ENCODE results near the gene RUNX3.

RUNX3 gene

GRCh38 chr1:24955779-24956365 is 25.8 kb upstream of the RUNX3 start:
- Histone ChIP-seq H3K27me3 (ENCODE audit: control insufficient read depth, insufficient read depth, low read length) (no peaks in the 10 kb centered on the region), H3K36me3 (ENCODE audit: control insufficient read depth, insufficient read depth, low read length) (no peaks in the 10 kb centered on the region), H3K4me1 (ENCODE audit: control insufficient read depth, insufficient read depth, low read length) (no peaks in the 10 kb centered on the region), H3K9me3 (ENCODE audit: control insufficient read depth, insufficient read depth, low read length) (no peaks in the 10 kb centered on the region), H3K27ac (ENCODE audit: low read length) (no peak overlapping the region), H3K4me3 (ENCODE audit: low read length) (no peak overlapping the region)
- no peak for DNase-seq (ENCODE audit: low read depth, low spot score)
- no CpG with 5 or more reads among the region's 8 CpGs for WGBS (ENCODE audit: insufficient coverage, insufficient read length)

GRCh38 chr1:24955161-24955560 is 25.1 kb upstream of the RUNX3 start:
- Histone ChIP-seq H3K4me3 (ENCODE audit: low read length) (no peak overlapping the region), H3K4me1 (ENCODE audit: control insufficient read depth, insufficient read depth, low read length) (peaks cover 3% of the 10 kb centered on the region; the same call in 1 of the 2 replicates), H3K36me3 (ENCODE audit: control insufficient read depth, insufficient read depth, low read length) (no peaks in the 10 kb centered on the region), H3K27ac (ENCODE audit: low read length) (no peak overlapping the region), H3K27me3 (ENCODE audit: control insufficient read depth, insufficient read depth, low read length) (no peaks in the 10 kb centered on the region), H3K9me3 (ENCODE audit: control insufficient read depth, insufficient read depth, low read length) (no peaks in the 10 kb centered on the region)
- WGBS (ENCODE audit: insufficient coverage, insufficient read length) = no CpG with 5 or more reads among the region's 5 CpGs
- DNase-seq (ENCODE audit: low read depth, low spot score) = no peak

DNA sequence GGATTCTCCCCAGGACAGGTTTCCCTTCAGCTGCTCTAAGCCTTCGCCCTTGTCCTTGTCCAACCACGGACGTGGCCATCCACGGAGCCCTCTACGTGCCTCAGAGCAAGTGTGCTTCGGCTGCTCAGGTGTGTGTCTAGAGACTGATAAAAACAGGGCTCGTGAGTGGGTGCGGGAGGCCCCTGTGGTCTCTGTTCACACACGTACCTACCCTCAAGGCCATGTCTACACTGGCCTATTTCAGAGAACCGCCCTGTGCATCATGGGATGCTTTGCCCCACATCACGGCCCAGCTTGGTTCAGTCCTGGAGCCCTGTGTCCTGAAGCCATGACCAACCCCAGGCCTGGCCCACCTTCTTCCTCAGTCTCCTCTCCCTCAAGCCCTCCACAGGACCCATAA is 24.6 kb upstream of the RUNX3 start:
- H3K36me3 ChIP-seq (ENCODE audit: control insufficient read depth, insufficient read depth, low read length) = no peaks in the 10 kb centered on the region
- no peaks in the 10 kb centered on the region for H3K27me3 ChIP-seq (ENCODE audit: control insufficient read depth, insufficient read depth, low read length)
- no peak for DNase-seq (ENCODE audit: low read depth, low spot score)
- no CpG with 5 or more reads among the region's 11 CpGs for WGBS (ENCODE audit: insufficient coverage, insufficient read length)
- H3K4me3 ChIP-seq (ENCODE audit: low read length) = no peak overlapping the region
- no peak overlapping the region for H3K27ac ChIP-seq (ENCODE audit: low read length)
- H3K9me3 ChIP-seq (ENCODE audit: control insufficient read depth, insufficient read depth, low read length) = no peaks in the 10 kb centered on the region
- H3K4me1 ChIP-seq (ENCODE audit: control insufficient read depth, insufficient read depth, low read length) = peaks cover 8% of the 10 kb centered on the region; the same call in 1 of the 2 replicates

GRCh38 chr1:24954022-24954421 is 23.9 kb upstream of the RUNX3 start:
- no peaks in the 10 kb centered on the region for H3K9me3 ChIP-seq (ENCODE audit: control insufficient read depth, insufficient read depth, low read length)
- no peak for DNase-seq (ENCODE audit: low read depth, low spot score)
- H3K36me3 ChIP-seq (ENCODE audit: control insufficient read depth, insufficient read depth, low read length) = no peaks in the 10 kb centered on the region

GRCh38 chr1:24952413-24952841 is 22.4 kb upstream of the RUNX3 start:
- Histone ChIP-seq H3K36me3 (ENCODE audit: control insufficient read depth, insufficient read depth, low read length) (no peaks in the 10 kb centered on the region), H3K4me1 (ENCODE audit: control insufficient read depth, insufficient read depth, low read length) (peaks cover 12% of the 10 kb centered on the region; the same call in 1 of the 2 replicates), H3K27ac (ENCODE audit: low read length) (no peak overlapping the region), H3K27me3 (ENCODE audit: control insufficient read depth, insufficient read depth, low read length) (no peaks in the 10 kb centered on the region), H3K9me3 (ENCODE audit: control insufficient read depth, insufficient read depth, low read length) (no peaks in the 10 kb centered on the region), H3K4me3 (ENCODE audit: low read length) (no peak overlapping the region)
- no CpG with 5 or more reads among the region's 5 CpGs for WGBS (ENCODE audit: insufficient coverage, insufficient read length)
- DNase-seq (ENCODE audit: low read depth, low spot score) = no peak

More at GRCh38 chr1:24954022-24954421, 23.9 kb upstream of the RUNX3 start:
- Histone ChIP-seq H3K4me1 (ENCODE audit: control insufficient read depth, insufficient read depth, low read length) (peaks cover 10% of the 10 kb centered on the region; the same call in 1 of the 2 replicates), H3K27me3 (ENCODE audit: control insufficient read depth, insufficient read depth, low read length) (no peaks in the 10 kb centered on the region), H3K27ac (ENCODE audit: low read length) (no peak overlapping the region), H3K4me3 (ENCODE audit: low read length) (no peak overlapping the region)
- no CpG with 5 or more reads among the region's 6 CpGs for WGBS (ENCODE audit: insufficient coverage, insufficient read length)

GRCh38 chr1:24951810-24952412 is 21.8 kb upstream of the RUNX3 start:
- no peaks in the 10 kb centered on the region for H3K9me3 ChIP-seq (ENCODE audit: control insufficient read depth, insufficient read depth, low read length)
- H3K27ac ChIP-seq (ENCODE audit: low read length) = no peak overlapping the region
- WGBS (ENCODE audit: insufficient coverage, insufficient read length) = no CpG with 5 or more reads among the region's 2 CpGs
- no peak overlapping the region for H3K4me3 ChIP-seq (ENCODE audit: low read length)
- H3K4me1 ChIP-seq (ENCODE audit: control insufficient read depth, insufficient read depth, low read length) = peaks cover 12% of the 10 kb centered on the region; the same call in 1 of the 2 replicates
- H3K36me3 ChIP-seq (ENCODE audit: control insufficient read depth, insufficient read depth, low read length) = no peaks in the 10 kb centered on the region
- no peak for DNase-seq (ENCODE audit: low read depth, low spot score)
- H3K27me3 ChIP-seq (ENCODE audit: control insufficient read depth, insufficient read depth, low read length) = no peaks in the 10 kb centered on the region

- no peaks in the 10 kb centered on the region for H3K9me3 ChIP-seq (ENCODE audit: control insufficient read depth, insufficient read depth, low read length)
- no CpG with 5 or more reads among the region's 6 CpGs for WGBS (ENCODE audit: insufficient coverage, insufficient read length)
- H3K4me1 ChIP-seq (ENCODE audit: control insufficient read depth, insufficient read depth, low read length) = peaks cover 12% of the 10 kb centered on the region; the same call in 1 of the 2 replicates
- H3K36me3 ChIP-seq (ENCODE audit: control insufficient read depth, insufficient read depth, low read length) = no peaks in the 10 kb centered on the region
- H3K4me3 ChIP-seq (ENCODE audit: low read length) = no peak overlapping the region
- DNase-seq (ENCODE audit: low read depth, low spot score) = no peak
- H3K27me3 ChIP-seq (ENCODE audit: control insufficient read depth, insufficient read depth, low read length) = no peaks in the 10 kb centered on the region
- H3K27ac ChIP-seq (ENCODE audit: low read length) = no peak overlapping the region
Measured at GRCh38 chr1:24951337-24951736, 21.3 kb upstream of the RUNX3 start.

DNA sequence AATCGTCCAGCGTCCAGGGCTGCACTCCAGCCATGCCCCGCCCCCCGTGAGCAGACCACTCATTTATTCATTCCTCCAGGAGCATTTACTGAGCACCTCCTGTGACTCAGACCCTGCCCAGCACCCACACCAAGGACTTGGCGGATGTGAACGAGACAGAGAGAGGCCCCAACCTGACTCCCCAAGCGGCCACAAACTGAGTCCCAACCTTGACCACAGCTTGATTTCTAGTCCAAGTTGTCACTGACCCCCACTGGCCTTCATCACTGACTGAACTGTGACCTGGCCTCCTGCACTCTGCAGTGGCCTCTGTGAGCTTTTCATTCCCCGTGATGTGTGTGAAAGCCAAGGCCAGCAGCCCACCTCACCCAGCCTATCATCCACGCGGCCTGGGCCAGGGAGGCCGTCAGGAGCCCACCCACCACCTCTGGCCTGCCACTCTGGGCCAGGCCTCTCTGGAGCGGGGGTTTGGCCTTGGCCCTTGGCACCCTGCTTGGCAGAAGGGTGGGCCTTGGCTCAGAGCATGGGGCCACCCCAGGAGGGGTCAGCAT is 19.3 kb upstream of the RUNX3 start:
- peaks cover 12% of the 10 kb centered on the region; the same call in 1 of the 2 replicates for H3K4me1 ChIP-seq (ENCODE audit: control insufficient read depth, insufficient read depth, low read length)

GRCh38 chr1:24948079-24948827 is 18.2 kb upstream of the RUNX3 start:
- Histone ChIP-seq H3K4me3 (ENCODE audit: low read length) (no peak overlapping the region), H3K36me3 (ENCODE audit: control insufficient read depth, insufficient read depth, low read length) (no peaks in the 10 kb centered on the region), H3K9me3 (ENCODE audit: control insufficient read depth, insufficient read depth, low read length) (no peaks in the 10 kb centered on the region), H3K27me3 (ENCODE audit: control insufficient read depth, insufficient read depth, low read length) (no peaks in the 10 kb centered on the region), H3K4me1 (ENCODE audit: control insufficient read depth, insufficient read depth, low read length) (peaks cover 12% of the 10 kb centered on the region; the same call in 1 of the 2 replicates), H3K27ac (ENCODE audit: low read length) (no peak overlapping the region)
- no CpG with 5 or more reads among the region's 9 CpGs for WGBS (ENCODE audit: insufficient coverage, insufficient read length)
- no peak for DNase-seq (ENCODE audit: low read depth, low spot score)

More for the DNA sequence above, 19.3 kb upstream of the RUNX3 start:
- no peaks in the 10 kb centered on the region for H3K27me3 ChIP-seq (ENCODE audit: control insufficient read depth, insufficient read depth, low read length)
- no peak overlapping the region for H3K4me3 ChIP-seq (ENCODE audit: low read length)
- H3K9me3 ChIP-seq (ENCODE audit: control insufficient read depth, insufficient read depth, low read length) = no peaks in the 10 kb centered on the region
- no peaks in the 10 kb centered on the region for H3K36me3 ChIP-seq (ENCODE audit: control insufficient read depth, insufficient read depth, low read length)
- H3K27ac ChIP-seq (ENCODE audit: low read length) = no peak overlapping the region
- no CpG with 5 or more reads among the region's 12 CpGs for WGBS (ENCODE audit: insufficient coverage, insufficient read length)
- no peak for DNase-seq (ENCODE audit: low read depth, low spot score)

DNA sequence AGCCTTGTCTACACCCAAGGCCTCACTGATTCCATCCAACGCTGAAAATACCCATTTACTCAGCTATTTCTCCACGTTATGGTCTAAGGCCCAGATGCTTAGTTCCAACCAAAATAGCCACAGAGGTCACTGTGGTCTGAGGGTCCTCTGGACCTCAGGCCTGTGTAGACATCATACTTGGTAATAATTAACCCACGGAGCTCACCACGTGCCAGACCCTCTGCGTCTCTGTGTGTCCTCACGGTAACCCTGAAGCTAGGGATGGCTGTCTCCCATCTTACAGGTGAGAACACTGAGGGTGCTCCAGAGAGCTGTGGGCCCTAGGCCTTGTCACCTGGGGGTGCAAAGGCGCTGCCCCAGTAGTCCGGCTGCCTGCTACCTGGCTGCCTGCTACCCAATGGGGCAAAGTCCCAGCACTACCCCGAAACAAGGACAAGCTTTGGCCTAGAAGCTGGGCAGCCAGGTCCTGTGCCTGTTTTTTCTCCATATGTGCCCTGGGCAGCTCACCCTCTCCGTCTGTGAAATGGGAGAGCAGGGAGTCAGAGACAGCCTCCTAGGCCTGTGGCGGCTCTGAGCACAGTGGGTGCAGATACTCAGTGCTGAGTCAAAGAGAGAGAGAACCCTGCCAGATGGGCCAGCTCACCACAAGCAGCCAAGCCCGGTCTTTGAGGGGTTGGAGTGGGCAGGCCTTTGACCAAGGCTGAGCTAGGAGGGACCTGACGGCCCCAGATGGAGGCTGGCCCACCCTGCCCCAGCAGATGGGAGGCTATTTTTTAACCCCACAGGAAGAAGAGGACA is 17.0 kb upstream of the RUNX3 start:
- Histone ChIP-seq H3K36me3 (ENCODE audit: control insufficient read depth, insufficient read depth, low read length) (no peaks in the 10 kb centered on the region), H3K4me3 (ENCODE audit: low read length) (no peak overlapping the region), H3K27me3 (ENCODE audit: control insufficient read depth, insufficient read depth, low read length) (no peaks in the 10 kb centered on the region), H3K4me1 (ENCODE audit: control insufficient read depth, insufficient read depth, low read length) (peaks cover 12% of the 10 kb centered on the region; the same call in 1 of the 2 replicates), H3K9me3 (ENCODE audit: control insufficient read depth, insufficient read depth, low read length) (no peaks in the 10 kb centered on the region), H3K27ac (ENCODE audit: low read length) (no peak overlapping the region)
- whole genome bisulfite sequencing (ENCODE audit: insufficient coverage, insufficient read length) = no CpG with 5 or more reads among the region's 13 CpGs
- DNase-seq (ENCODE audit: low read depth, low spot score) = no peak

Measured in iPS DF 6.9 (cell line).